PFSK-1 (cell line): ENCODE measurements around the gene GPR155.

Experiments
- FOXP2 ChIP-seq: optimal IDR thresholded peaks from 2 replicates; pipeline ENCODE3; 2011; ENCODE audit warnings: borderline replicate concordance, control low read depth, inconsistent platforms; ENCODE audit not compliant: insufficient read depth; ENCODE audit errors: extremely low read length, extremely low read depth
- POLR2AphosphoS5 ChIP-seq: IDR thresholded peaks from 2 replicates; pipeline ENCODE4 v1.6.1; 2012; ENCODE audit warnings: low read depth, mild to moderate bottlenecking, control low read depth, low read length, moderate library complexity
- SIN3A ChIP-seq: IDR thresholded peaks from 2 replicates; pipeline ENCODE4 v1.6.1; 2012; ENCODE audit warnings: mild to moderate bottlenecking, low read length, moderate library complexity, borderline replicate concordance; ENCODE audit not compliant: insufficient read depth
- TAF1 ChIP-seq: IDR thresholded peaks from 2 replicates; pipeline ENCODE4 v1.6.1; 2012; ENCODE audit warnings: low read length, control low read depth, borderline replicate concordance; ENCODE audit not compliant: insufficient read depth
- TF ChIP-seq, protein P1 (sequence below), 2 experiments: IDR thresholded peaks; 2 replicates each; pipeline versions ENCODE4 v1.6.1 to v1.8.0; 2011 to 2012; ENCODE audit warnings: low read depth in 2 of 2, low read length in 2 of 2, control low read depth in 1 of 2, inconsistent platforms in 1 of 2, mild to moderate bottlenecking in 1 of 2, moderate library complexity in 1 of 2; ENCODE audit not compliant: insufficient read depth in 1 of 2

GPR155 gene

GRCh38 chr2:174397773-174398172 lies 89.1 kb downstream of the GPR155 start:
- TF ChIP-seq FOXP2, result no peak

GRCh38 chr2:174395969-174396630 lies 90.7 kb downstream of the GPR155 start:
- TF ChIP-seq SIN3A, result no peak
- TF ChIP-seq, protein P1, sequence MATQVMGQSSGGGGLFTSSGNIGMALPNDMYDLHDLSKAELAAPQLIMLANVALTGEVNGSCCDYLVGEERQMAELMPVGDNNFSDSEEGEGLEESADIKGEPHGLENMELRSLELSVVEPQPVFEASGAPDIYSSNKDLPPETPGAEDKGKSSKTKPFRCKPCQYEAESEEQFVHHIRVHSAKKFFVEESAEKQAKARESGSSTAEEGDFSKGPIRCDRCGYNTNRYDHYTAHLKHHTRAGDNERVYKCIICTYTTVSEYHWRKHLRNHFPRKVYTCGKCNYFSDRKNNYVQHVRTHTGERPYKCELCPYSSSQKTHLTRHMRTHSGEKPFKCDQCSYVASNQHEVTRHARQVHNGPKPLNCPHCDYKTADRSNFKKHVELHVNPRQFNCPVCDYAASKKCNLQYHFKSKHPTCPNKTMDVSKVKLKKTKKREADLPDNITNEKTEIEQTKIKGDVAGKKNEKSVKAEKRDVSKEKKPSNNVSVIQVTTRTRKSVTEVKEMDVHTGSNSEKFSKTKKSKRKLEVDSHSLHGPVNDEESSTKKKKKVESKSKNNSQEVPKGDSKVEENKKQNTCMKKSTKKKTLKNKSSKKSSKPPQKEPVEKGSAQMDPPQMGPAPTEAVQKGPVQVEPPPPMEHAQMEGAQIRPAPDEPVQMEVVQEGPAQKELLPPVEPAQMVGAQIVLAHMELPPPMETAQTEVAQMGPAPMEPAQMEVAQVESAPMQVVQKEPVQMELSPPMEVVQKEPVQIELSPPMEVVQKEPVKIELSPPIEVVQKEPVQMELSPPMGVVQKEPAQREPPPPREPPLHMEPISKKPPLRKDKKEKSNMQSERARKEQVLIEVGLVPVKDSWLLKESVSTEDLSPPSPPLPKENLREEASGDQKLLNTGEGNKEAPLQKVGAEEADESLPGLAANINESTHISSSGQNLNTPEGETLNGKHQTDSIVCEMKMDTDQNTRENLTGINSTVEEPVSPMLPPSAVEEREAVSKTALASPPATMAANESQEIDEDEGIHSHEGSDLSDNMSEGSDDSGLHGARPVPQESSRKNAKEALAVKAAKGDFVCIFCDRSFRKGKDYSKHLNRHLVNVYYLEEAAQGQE (IDR thresholded peaks at IDR 0.05; ENCODE audit: insufficient read depth in 1 of 2, low read depth in 2 of 2, low read length in 2 of 2), result no peak
- TF ChIP-seq TAF1, result no peak
- no peak for TF ChIP-seq FOXP2
- no peak for TF ChIP-seq POLR2AphosphoS5

DNA sequence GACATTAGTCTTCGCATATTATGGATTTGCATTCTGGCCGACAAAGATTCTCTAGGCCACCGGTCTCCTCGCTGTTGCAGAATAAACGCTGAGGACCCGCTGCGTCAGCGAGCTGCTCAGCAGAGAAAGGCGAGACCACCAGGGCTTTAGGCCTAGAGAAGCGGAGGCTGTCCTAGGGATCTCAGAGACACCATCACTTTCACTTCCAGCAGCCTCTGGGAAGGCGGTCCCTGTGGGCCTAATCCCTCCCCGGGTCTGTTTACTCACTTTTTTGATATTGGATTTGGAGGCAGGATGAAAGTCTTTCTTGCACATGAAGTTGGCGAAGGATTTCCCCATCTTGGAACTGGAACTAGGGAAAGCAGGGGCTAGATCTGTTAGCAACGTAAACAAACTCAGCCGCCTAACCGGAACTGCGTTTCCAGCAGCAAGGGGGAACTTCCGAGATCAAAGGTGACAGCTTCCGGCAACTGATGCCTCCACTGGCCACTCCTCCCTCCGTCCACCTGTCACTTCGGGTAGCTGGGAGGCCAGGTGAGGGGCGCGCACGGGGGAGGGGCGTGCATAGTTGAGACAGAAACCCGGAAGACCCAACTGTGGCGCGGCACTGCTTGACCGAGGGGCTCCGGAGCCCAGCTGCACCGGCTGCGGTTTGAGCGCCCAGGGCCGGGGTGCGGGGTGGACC lies 91.4 kb downstream of the GPR155 start, which contains the start of gene SCRN3:
Gene SCRN3 (plus strand): TSS at position 447 of the 685 bp plus-strand sequence. CDS start 2,554 bp downstream, outside the sequence.
- TF ChIP-seq TAF1 (peak; percentile 84; the same call in 1 of the 2 replicates), POLR2AphosphoS5 (peak; percentile 67), SIN3A (peak; percentile 47; the same call in 1 of the 2 replicates), FOXP2 (peak; percentile 71)
- TF ChIP-seq, protein P1 (IDR thresholded peaks at IDR 0.05; ENCODE audit: insufficient read depth in 1 of 2, low read depth in 2 of 2, low read length in 2 of 2), result peak in 1 of 2 experiments; percentile 35; a peak in 1 of 4 replicates

GRCh38 chr2:174392706-174393105 lies 94.1 kb downstream of the GPR155 start:
- TF ChIP-seq POLR2AphosphoS5 (no peak), SIN3A (no peak), FOXP2 (no peak)
- TF ChIP-seq, protein P1 (IDR thresholded peaks at IDR 0.05; ENCODE audit: insufficient read depth in 1 of 2, low read depth in 2 of 2, low read length in 2 of 2), result no peak

DNA sequence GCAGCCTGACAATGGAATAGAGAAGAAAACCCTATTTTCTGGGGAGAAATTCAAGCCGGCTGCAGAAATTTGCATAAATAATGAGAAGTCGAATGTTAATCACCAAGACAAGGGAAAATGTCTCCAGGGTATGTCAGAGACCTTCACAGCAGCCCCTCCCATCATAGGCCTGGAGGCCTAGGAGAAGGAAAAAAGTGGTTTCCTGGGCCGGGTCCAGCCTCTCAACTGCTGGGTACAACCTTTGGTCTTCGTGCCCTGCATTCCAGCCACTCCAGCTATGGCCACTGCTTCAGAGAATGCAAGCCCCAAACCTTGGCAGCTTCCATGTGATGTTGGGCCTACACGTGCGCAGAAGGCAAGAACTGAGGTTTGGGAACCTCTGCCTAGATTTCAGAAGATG lies 97.3 kb downstream of the GPR155 start:
- TF ChIP-seq FOXP2 (no peak), SIN3A (no peak), POLR2AphosphoS5 (no peak), TAF1 (no peak)
- TF ChIP-seq, protein P1 (IDR thresholded peaks at IDR 0.05; ENCODE audit: insufficient read depth in 1 of 2, low read depth in 2 of 2, low read length in 2 of 2), result no peak
